PFSK-1 (cell line): ENCODE measurements around the gene ATP6V1C2.

ENCODE experiments used
- POLR2AphosphoS5 ChIP-seq: IDR thresholded peaks from 2 replicates; pipeline ENCODE4 v1.6.1; 2012; ENCODE audit warnings: low read depth, mild to moderate bottlenecking, control low read depth, low read length, moderate library complexity
- TF ChIP-seq, protein P1 (sequence below), 2 experiments: IDR thresholded peaks; 2 replicates each; pipeline versions ENCODE4 v1.6.1 to v1.8.0; 2011 to 2012; ENCODE audit warnings: low read depth in 2 of 2, low read length in 2 of 2, control low read depth in 1 of 2, inconsistent platforms in 1 of 2, mild to moderate bottlenecking in 1 of 2, moderate library complexity in 1 of 2; ENCODE audit not compliant: insufficient read depth in 1 of 2

DNA sequence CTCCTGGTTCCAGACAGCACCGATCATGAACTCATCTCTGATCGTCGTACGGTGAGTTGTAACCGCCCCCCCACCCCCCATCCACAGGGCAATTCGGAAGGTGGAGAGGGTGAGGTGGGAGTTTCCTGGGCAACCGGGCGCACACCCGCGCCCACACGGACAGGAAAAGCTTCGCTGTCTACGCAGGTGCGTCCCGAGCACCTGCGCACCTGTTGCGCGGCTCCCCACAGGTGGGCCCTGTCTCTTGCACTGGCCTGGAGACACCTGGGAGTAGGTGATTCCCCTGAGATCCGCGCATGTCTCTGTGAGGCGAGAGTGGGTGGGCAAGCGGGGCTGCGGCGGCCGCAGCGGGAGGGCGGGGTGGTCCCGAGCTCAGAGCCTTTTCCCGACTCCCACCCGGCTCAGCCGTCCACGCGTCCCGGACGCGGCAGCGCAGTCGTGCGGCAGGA, 459 bp upstream of the ATP6V1C2 start:
- no peak for TF ChIP-seq POLR2AphosphoS5
- TF ChIP-seq, protein P1, sequence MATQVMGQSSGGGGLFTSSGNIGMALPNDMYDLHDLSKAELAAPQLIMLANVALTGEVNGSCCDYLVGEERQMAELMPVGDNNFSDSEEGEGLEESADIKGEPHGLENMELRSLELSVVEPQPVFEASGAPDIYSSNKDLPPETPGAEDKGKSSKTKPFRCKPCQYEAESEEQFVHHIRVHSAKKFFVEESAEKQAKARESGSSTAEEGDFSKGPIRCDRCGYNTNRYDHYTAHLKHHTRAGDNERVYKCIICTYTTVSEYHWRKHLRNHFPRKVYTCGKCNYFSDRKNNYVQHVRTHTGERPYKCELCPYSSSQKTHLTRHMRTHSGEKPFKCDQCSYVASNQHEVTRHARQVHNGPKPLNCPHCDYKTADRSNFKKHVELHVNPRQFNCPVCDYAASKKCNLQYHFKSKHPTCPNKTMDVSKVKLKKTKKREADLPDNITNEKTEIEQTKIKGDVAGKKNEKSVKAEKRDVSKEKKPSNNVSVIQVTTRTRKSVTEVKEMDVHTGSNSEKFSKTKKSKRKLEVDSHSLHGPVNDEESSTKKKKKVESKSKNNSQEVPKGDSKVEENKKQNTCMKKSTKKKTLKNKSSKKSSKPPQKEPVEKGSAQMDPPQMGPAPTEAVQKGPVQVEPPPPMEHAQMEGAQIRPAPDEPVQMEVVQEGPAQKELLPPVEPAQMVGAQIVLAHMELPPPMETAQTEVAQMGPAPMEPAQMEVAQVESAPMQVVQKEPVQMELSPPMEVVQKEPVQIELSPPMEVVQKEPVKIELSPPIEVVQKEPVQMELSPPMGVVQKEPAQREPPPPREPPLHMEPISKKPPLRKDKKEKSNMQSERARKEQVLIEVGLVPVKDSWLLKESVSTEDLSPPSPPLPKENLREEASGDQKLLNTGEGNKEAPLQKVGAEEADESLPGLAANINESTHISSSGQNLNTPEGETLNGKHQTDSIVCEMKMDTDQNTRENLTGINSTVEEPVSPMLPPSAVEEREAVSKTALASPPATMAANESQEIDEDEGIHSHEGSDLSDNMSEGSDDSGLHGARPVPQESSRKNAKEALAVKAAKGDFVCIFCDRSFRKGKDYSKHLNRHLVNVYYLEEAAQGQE (IDR thresholded peaks at IDR 0.05; ENCODE audit: insufficient read depth in 1 of 2, low read depth in 2 of 2, low read length in 2 of 2): no peak
